SW480 (cell line): ENCODE results near the gene MAST4.
"Not testable (repeated sequence)": the region's sequence is repeated elsewhere in the genome, so short reads cannot be mapped to it uniquely, and the experiment has no call there.

ENCODE experiments used
- DNase-seq: peaks from one replicate; pipeline ENCODE4 v3.0.0-alpha.2; 2016; ENCODE audit warnings: low spot score

MAST4 gene

DNA sequence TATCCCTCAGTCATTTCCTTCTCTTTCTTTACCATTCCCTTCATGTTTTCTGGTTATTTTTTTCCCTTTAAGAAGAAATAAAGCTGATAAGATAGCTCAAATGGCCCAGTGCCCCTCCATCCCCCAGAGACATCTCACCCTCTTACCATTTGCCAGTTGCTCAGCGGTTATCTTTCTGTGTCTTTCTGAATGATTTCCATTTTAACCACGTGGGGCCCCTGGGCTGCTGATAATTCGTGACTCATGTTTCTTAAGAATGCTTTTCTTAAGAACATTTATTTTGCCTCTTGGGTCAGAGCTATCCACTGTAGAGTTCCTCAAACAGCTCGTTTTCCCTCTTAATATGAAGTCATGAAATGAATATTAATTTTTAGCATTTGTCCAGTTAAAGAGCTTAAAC lies 147.8 kb downstream of the MAST4 start:
- no peak for DNase-seq

GRCh38 chr5:66745297-66745696 lies 149.1 kb downstream of the MAST4 start:
- no peak for DNase-seq

GRCh38 chr5:66747607-66748006 lies 151.4 kb downstream of the MAST4 start:
- no peak for DNase-seq

GRCh38 chr5:66752668-66753067 lies 156.5 kb downstream of the MAST4 start:
- DNase-seq = not testable (repeated sequence)

GRCh38 chr5:66757219-66757833 lies 161.1 kb downstream of the MAST4 start:
- peak; percentile 47 for DNase-seq

DNA sequence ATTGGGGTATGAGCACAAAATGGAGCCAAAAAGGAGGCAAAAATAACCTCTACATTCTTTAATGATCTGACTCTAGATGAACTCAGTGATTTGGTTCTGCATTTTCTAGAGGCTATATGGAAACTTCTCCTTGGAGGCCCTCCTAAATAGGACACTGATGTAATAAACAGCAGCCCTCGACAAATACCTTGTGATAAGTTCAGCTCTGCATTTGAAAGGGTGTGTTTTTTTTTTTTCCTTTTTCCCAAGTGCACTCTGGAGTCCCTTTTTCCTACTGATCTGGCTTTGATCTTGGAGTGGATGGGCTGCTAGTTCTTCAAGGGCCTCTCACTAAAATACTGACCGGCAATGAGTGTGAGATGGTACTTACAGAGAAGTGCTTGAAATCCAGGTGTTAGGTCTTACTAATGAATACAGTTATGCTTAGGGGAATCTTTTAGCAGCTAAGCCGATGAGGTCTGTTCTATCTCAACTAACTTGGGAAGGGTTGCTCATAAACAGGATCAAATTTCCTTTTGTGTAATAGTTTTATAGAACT lies 161.7 kb downstream of the MAST4 start:
- DNase-seq = no peak

GRCh38 chr5:66769030-66769733 lies 173.0 kb downstream of the MAST4 start:
- DNase-seq = no peak

DNA sequence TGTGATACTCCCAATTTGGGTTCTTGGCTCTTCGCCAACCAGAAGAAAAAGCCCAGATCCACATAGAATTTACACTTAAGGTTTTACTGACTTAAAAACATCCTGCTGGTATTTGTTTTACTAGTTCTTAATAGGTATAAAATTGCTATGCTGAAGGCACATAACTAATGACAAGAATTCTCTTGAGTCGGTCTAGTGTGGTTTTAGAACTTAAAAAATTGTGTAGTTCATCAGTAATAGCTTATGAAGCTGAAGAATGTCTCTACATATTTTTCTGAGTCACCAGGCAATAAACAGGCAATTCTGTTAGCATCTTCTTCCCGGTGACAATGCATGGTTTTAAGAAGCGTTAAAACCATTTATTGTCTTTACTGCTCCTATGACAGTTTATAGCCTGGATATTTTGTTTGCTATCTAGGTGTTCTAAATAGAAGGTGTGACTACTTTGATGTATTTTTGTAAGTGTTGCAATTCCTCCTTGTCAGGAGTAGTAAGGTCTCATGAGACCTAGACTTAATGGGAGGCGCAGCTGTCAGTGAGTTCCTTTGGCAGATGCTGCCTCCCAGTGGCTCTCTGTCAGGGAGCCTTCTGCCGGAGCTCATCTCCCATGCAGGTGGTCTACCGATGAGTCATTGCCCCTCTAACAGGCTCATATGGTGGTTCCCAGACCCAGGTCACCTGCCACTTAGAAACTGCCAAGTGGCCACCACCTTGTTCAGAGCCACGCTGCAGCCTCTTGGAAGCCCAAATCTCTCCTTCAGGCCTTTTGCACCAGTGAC lies 173.8 kb downstream of the MAST4 start:
- DNase-seq = peak; percentile 8

GRCh38 chr5:66777868-66778267 lies 181.7 kb downstream of the MAST4 start:
- no peak for DNase-seq

- no peak for DNase-seq
Observed at GRCh38 chr5:66779528-66779927, 183.3 kb downstream of the MAST4 start.

DNA sequence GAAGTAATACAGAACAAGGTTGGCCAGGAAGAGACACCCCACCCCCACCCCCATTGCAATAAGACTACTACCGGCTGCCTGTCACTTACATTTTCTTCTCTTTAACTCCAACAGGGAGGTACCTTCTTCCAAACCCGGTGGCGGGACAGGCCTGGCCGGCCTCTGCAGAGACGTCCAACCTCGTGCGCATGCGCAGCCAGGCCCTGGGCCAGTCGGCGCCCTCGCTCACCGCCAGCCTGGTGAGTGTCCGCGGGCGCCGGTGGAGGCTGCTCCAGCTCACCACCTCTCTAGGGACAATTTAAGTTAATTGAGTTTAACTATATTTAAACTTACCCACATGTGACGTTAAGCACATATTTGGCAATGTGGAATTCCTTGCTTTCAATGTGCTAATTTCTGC lies 192.4 kb downstream of the MAST4 start:
- DNase-seq = no peak

- no peak for DNase-seq
Observed at GRCh38 chr5:66789434-66789833, 193.2 kb downstream of the MAST4 start.

- no peak for DNase-seq
Observed at GRCh38 chr5:66793049-66793448, 196.9 kb downstream of the MAST4 start.

GRCh38 chr5:66795682-66796081 lies 199.5 kb downstream of the MAST4 start:
- DNase-seq = no peak

DNA sequence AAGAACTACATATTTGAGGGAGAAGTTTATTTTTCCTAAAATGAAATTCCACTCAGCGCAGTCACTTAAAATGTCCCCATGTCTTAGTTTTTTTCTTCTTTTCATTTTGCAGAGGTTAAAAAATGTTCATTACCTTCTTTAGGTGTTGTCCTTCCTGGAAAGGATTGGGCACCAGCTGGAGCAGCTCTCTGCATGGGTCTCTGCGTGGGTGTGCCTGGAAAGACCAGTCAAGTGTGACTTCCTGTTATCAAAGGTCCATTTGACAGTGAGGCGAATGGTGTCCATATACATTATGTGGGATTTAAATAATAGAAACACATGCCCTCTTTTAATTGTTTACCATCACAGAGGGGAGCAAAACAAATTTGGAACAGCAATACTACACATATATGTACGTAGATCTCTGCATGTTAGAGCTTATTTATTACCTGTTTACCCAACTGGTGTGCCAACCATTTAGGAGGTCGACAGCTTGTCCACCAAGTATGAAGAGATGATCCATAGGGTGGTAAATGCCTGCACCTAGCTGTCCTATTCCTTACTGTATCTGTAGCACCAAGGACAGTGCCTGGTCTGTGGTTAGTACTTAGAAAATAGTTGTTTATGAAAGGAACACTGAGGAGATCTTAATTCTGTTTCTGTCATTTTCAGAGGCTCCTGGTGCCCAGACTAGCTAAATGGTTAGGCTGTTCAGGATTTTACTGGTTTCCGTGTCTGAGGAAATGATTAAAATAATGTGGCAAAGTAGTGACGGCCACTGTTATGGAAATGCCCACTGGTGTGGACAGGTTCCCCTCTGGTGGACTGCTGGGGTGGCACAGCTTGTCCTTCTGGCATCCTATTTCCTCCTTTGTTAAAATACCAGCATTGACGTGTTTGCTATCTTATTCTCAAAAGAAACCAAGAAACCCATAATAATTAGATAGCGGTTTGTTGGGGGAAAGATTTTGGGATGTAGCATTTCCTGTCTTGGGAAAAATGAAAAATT lies 200.4 kb downstream of the MAST4 start:
- DNase-seq = no peak

DNA sequence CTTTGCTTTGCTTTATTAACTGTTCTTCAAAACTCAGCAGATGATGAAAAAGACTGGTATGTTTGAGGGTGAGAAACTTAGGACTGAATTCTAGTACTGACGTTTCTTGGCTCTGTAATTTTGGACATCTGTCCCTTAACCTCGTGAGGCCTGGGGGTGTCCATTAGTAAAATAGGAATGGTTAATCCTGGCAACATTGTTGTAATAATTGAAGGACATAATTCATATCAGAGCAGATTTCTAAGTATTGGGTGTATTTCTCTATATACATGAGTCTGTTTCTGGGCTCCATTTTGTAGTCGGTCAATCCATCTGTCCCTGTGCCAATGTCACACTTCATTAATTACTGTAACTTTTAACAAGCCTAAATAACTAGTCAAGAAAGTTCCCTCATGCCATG lies 206.7 kb downstream of the MAST4 start:
- no peak for DNase-seq

DNA sequence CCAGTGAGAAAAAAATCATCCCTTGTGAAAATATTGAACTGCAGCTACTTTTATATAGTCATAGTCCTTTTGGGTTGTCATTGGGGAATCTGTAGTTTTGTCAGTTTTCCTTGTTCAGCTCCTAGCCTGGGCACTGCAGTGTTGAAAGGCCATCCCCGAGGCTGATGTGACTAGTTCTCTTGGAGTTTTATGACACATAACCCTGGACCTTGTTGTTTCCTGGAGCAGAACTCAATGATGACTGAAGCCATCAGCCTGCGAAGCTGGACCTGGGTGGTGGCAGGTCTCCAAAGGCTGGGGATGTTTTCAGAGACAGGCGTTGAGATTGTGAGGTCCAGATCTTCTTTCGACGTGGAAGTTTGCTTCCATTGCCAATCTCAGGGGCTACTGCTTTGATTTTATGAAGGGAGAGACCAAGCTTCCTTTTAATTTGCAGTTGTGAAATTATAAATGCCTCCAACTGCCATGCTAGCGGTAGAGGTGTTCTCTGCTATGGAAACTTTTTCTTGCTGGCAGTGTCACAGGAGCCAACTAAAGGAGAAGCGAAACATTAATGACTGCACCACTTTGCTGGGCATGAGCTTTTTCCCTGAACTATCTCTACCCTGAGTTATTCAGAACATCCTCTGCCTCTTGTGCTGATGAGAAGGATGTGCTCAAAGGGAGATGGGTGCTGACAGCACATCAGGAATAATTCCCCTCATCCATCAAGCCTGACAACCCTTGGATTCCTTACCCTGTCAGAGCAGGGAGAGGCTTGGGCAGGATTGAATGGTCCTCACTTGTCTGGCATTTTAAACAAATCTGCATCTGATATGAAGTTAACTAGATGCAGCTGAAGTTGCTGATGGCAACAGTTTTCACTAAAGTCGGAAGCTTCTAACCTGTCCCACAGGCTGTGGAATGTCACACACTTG lies 209.6 kb downstream of the MAST4 start:
- no peak for DNase-seq

DNA sequence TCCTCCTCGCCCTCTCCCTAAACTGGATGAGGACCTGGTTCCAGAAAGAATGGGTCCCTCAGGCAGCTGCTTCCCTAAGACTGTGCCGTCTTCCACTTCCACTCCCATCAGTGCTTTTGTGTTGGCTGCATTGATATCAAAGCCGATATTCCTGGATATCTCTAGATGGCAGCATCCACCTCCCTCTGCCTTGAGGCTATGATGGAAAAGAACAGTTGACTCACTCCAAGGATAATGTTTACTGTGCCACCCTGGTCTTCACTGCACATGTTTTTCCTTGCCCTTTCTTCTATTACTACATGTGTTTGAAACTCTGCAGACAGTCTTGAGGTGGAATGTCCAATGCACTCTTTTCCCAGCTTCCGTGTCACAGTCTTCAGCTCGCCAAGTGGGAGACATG lies 211.6 kb downstream of the MAST4 start:
- peak; percentile 55 for DNase-seq

DNA sequence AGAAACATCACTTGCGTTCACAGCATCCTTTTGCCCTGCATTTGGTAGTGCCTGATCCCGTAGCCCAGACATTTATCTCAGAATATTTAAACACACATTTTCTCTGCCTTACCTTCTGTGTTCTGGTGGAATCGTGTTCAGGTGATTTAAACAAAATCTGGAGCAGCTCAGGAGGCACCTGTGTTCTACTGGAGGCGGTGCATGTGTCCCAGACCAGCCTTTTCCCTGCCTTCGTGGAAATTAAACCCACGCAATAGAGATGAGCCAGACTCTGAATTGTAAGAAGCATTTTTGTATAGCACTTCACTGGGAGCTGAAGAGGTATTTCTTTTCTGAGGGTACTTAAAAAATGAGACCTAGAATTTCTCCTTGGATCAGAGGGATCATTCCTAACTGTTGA lies 212.5 kb downstream of the MAST4 start:
- DNase-seq = no peak

GRCh38 chr5:66810151-66810550 lies 214.0 kb downstream of the MAST4 start:
- DNase-seq = no peak

DNA sequence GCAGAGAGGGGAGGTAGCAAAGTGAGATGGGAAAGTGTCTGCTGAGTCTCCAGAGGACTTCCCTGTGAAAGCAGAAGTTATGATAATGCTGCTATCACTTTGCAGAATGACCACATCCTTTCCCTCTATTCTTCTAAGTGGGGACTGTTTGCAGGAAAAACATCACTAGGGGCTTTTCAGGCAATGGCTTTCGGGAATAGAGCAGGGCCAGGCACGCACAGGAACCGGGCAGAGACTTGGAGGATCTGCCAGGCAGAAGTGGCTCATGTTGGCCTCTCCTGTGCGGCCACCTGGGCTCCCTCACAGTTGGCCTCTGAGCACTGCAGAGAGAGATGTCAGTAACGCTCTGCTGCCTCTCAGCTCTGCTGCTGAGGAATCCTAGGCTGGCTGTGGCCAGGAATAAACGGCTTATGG lies 214.7 kb downstream of the MAST4 start:
- no peak for DNase-seq
